ENCODE results near the gene RAP1GAP. TPM values are rescaled to one million over a fixed set of nuclear protein-coding genes. Genes with fewer than 3 reads are reported as not detected.

RAP1GAP gene
- total RNA-seq, 2 donors from 2014 or later, result 1.2 to 2.4 TPM

- peaks cover 15% of the 10 kb centered on the region for H3K27me3 Mint-ChIP-seq (ENCODE audit: low read depth)
- H3K4me1 Mint-ChIP-seq (ENCODE audit: low read depth), result no peaks in the 10 kb centered on the region
- no peak overlapping the region for H3K4me3 Mint-ChIP-seq
- no peak overlapping the region for H3K27ac Mint-ChIP-seq
- ATAC-seq (replicated peaks in 1 of 2) (no peak), DNase-seq (no peak)
- no peaks in the 10 kb centered on the region for H3K36me3 Mint-ChIP-seq (ENCODE audit: insufficient read depth in 2 of 2)
- H3K9me3 Mint-ChIP-seq, result no peaks in the 10 kb centered on the region
These were observed 85.1 kb downstream of the RAP1GAP start for GRCh38 chr1:21584096-21584495.

GRCh38 chr1:21579791-21580190 lies 89.4 kb downstream of the RAP1GAP start:
- Mint-ChIP-seq H3K27ac (no peak overlapping the region), H3K27me3 (ENCODE audit: low read depth) (peaks cover 10% of the 10 kb centered on the region), H3K4me1 (ENCODE audit: low read depth) (no peaks in the 10 kb centered on the region), H3K4me3 (no peak overlapping the region), H3K9me3 (no peaks in the 10 kb centered on the region), H3K36me3 (ENCODE audit: insufficient read depth in 2 of 2) (no peaks in the 10 kb centered on the region)
- ATAC-seq (replicated peaks in 1 of 2) (no peak), DNase-seq (no peak)

GRCh38 chr1:21577933-21578332 lies 91.2 kb downstream of the RAP1GAP start:
- ATAC-seq (replicated peaks in 1 of 2) (no peak), DNase-seq (no peak)
- H3K4me1 Mint-ChIP-seq (ENCODE audit: low read depth), result no peaks in the 10 kb centered on the region
- H3K4me3 Mint-ChIP-seq, result no peak overlapping the region
- H3K9me3 Mint-ChIP-seq, result no peaks in the 10 kb centered on the region
- H3K27me3 Mint-ChIP-seq (ENCODE audit: low read depth), result peaks cover 12% of the 10 kb centered on the region
- no peaks in the 10 kb centered on the region for H3K36me3 Mint-ChIP-seq (ENCODE audit: insufficient read depth in 2 of 2)
- no peak overlapping the region for H3K27ac Mint-ChIP-seq

- Mint-ChIP-seq H3K27me3 (ENCODE audit: low read depth) (peaks cover 12% of the 10 kb centered on the region), H3K36me3 (ENCODE audit: insufficient read depth in 2 of 2) (no peaks in the 10 kb centered on the region), H3K9me3 (no peaks in the 10 kb centered on the region), H3K4me3 (no peak overlapping the region), H3K27ac (no peak overlapping the region), H3K4me1 (ENCODE audit: low read depth) (no peaks in the 10 kb centered on the region)
- no peak for ATAC-seq (replicated peaks in 1 of 2)
- DNase-seq, result no peak
These were observed 91.8 kb downstream of the RAP1GAP start for GRCh38 chr1:21577324-21577723.

GRCh38 chr1:21576798-21577187 lies 92.4 kb downstream of the RAP1GAP start:
- DNase-seq (no peak), ATAC-seq (replicated peaks in 1 of 2) (no peak)
- no peaks in the 10 kb centered on the region for H3K4me1 Mint-ChIP-seq (ENCODE audit: low read depth)
- H3K4me3 Mint-ChIP-seq, result no peak overlapping the region
- H3K27me3 Mint-ChIP-seq (ENCODE audit: low read depth), result peaks cover 11% of the 10 kb centered on the region
- H3K9me3 Mint-ChIP-seq, result no peaks in the 10 kb centered on the region
- H3K27ac Mint-ChIP-seq, result no peak overlapping the region
- H3K36me3 Mint-ChIP-seq (ENCODE audit: insufficient read depth in 2 of 2), result no peaks in the 10 kb centered on the region

- H3K4me1 Mint-ChIP-seq (ENCODE audit: low read depth), result no peaks in the 10 kb centered on the region
- no peak for ATAC-seq (replicated peaks in 1 of 2)
These were observed 92.9 kb downstream of the RAP1GAP start for GRCh38 chr1:21576031-21576797.

GRCh38 chr1:21575351-21575942 lies 93.7 kb downstream of the RAP1GAP start:
- H3K9me3 Mint-ChIP-seq, result no peaks in the 10 kb centered on the region
- no peak overlapping the region for H3K4me3 Mint-ChIP-seq
- H3K36me3 Mint-ChIP-seq (ENCODE audit: insufficient read depth in 2 of 2), result no peaks in the 10 kb centered on the region
- no peak overlapping the region for H3K27ac Mint-ChIP-seq
- no peaks in the 10 kb centered on the region for H3K4me1 Mint-ChIP-seq (ENCODE audit: low read depth)
- peaks cover 11% of the 10 kb centered on the region for H3K27me3 Mint-ChIP-seq (ENCODE audit: low read depth)
- no peak for DNase-seq
- no peak for ATAC-seq (replicated peaks in 1 of 2)

More at GRCh38 chr1:21576031-21576797, 92.9 kb downstream of the RAP1GAP start:
- DNase-seq, result no peak
- H3K27ac Mint-ChIP-seq, result no peak overlapping the region
- H3K27me3 Mint-ChIP-seq (ENCODE audit: low read depth), result peaks cover 11% of the 10 kb centered on the region
- H3K9me3 Mint-ChIP-seq, result no peaks in the 10 kb centered on the region
- H3K4me3 Mint-ChIP-seq, result no peak overlapping the region
- no peaks in the 10 kb centered on the region for H3K36me3 Mint-ChIP-seq (ENCODE audit: insufficient read depth in 2 of 2)

- Mint-ChIP-seq H3K27ac (no peak overlapping the region), H3K4me3 (no peak overlapping the region), H3K27me3 (ENCODE audit: low read depth) (peaks cover 11% of the 10 kb centered on the region), H3K9me3 (no peaks in the 10 kb centered on the region), H3K4me1 (ENCODE audit: low read depth) (no peaks in the 10 kb centered on the region), H3K36me3 (ENCODE audit: insufficient read depth in 2 of 2) (no peaks in the 10 kb centered on the region)
- DNase-seq (no peak), ATAC-seq (replicated peaks in 1 of 2) (no peak)
These were observed 94.5 kb downstream of the RAP1GAP start for GRCh38 chr1:21574466-21575151.

- Mint-ChIP-seq H3K36me3 (ENCODE audit: insufficient read depth in 2 of 2) (no peaks in the 10 kb centered on the region), H3K4me1 (ENCODE audit: low read depth) (no peaks in the 10 kb centered on the region), H3K27ac (no peak overlapping the region), H3K27me3 (ENCODE audit: low read depth) (peaks cover 11% of the 10 kb centered on the region), H3K9me3 (no peaks in the 10 kb centered on the region), H3K4me3 (no peak overlapping the region)
- DNase-seq (peak; percentile 34 to 37), ATAC-seq (replicated peaks in 1 of 2) (peak in 1 of 2 donors; percentile 44)
These were observed 95.1 kb downstream of the RAP1GAP start for GRCh38 chr1:21573971-21574465.

GRCh38 chr1:21573475-21573874 lies 95.7 kb downstream of the RAP1GAP start:
- DNase-seq (no peak), ATAC-seq (replicated peaks in 1 of 2) (no peak)
- Mint-ChIP-seq H3K36me3 (ENCODE audit: insufficient read depth in 2 of 2) (no peaks in the 10 kb centered on the region), H3K9me3 (no peaks in the 10 kb centered on the region), H3K4me3 (no peak overlapping the region), H3K4me1 (ENCODE audit: low read depth) (no peaks in the 10 kb centered on the region), H3K27me3 (ENCODE audit: low read depth) (peaks cover 11% of the 10 kb centered on the region), H3K27ac (no peak overlapping the region)

GRCh38 chr1:21572735-21573277 lies 96.4 kb downstream of the RAP1GAP start:
- Mint-ChIP-seq H3K4me1 (ENCODE audit: low read depth) (no peaks in the 10 kb centered on the region), H3K9me3 (no peaks in the 10 kb centered on the region), H3K27ac (no peak overlapping the region), H3K36me3 (ENCODE audit: insufficient read depth in 2 of 2) (no peaks in the 10 kb centered on the region), H3K4me3 (no peak overlapping the region), H3K27me3 (ENCODE audit: low read depth) (peaks cover 11% of the 10 kb centered on the region)
- DNase-seq, result no peak
- no peak for ATAC-seq (replicated peaks in 1 of 2)

- H3K27me3 Mint-ChIP-seq (ENCODE audit: low read depth), result peaks cover 11% of the 10 kb centered on the region
- no peak for DNase-seq
- H3K4me1 Mint-ChIP-seq (ENCODE audit: low read depth), result no peaks in the 10 kb centered on the region
- no peak for ATAC-seq (replicated peaks in 1 of 2)
- H3K27ac Mint-ChIP-seq, result no peak overlapping the region
- H3K36me3 Mint-ChIP-seq (ENCODE audit: insufficient read depth in 2 of 2), result no peaks in the 10 kb centered on the region
- no peaks in the 10 kb centered on the region for H3K9me3 Mint-ChIP-seq
- no peak overlapping the region for H3K4me3 Mint-ChIP-seq
These were observed 96.9 kb downstream of the RAP1GAP start for GRCh38 chr1:21572221-21572620.

GRCh38 chr1:21570885-21571284 lies 98.3 kb downstream of the RAP1GAP start:
- Mint-ChIP-seq H3K4me1 (ENCODE audit: low read depth) (no peaks in the 10 kb centered on the region), H3K9me3 (no peaks in the 10 kb centered on the region), H3K36me3 (ENCODE audit: insufficient read depth in 2 of 2) (no peaks in the 10 kb centered on the region), H3K27me3 (ENCODE audit: low read depth) (peaks cover 11% of the 10 kb centered on the region), H3K4me3 (no peak overlapping the region), H3K27ac (no peak overlapping the region)
- DNase-seq, result no peak
- no peak for ATAC-seq (replicated peaks in 1 of 2)

Measured in activated T-cell treated with anti-CD3 and anti-CD28 coated beads, Interleukin-2, amount 50 U/mL, for 72 hours (primary cell).